UCSD-AML1 (cell line): ENCODE results near the gene HOXB2.

Experiments
- DNase-seq: peaks from one replicate; lab custom pipeline; 2025; ENCODE audit not compliant: unreplicated experiment; lab: John Stamatoyannopoulos, UW

The HOXB2 gene

DNA sequence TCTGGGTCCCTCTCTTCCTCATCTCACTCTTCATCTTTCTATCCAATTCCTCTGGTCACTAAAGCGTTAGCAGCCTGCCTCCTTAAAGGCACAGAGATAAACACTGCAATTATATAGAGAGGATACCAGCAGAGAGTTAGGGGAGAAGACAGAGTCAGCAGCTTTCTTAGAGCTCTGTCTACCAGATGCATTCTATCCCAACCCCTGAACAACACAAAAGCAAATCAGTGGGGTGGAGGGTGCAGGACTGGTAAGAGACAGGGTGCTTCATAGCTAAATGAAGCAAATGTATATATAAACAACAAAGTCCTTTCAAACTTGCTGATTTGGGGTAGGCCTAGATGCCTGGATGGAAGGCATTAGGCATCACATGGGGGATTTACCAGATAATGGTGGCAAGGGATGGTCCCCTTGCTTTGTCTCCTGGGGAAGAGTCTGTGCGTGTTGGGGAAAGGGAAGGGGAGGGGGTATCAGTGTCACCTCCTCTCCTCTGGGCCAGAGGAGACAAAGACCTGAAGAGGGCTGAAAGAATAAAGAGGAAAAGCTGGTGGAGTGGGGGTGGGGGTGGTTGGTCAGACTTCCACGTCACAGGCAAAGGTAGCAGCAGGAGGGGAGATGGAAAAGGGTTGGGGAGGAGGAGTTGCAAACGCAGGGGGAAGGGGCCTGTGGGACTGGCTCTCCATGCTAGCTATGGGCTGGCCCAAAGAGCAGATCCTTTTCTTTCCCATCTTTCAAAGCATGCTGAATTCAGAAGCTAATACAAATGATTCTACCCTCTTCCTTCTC, 21.2 kb upstream of the HOXB2 start:
- no peak for DNase-seq

DNA sequence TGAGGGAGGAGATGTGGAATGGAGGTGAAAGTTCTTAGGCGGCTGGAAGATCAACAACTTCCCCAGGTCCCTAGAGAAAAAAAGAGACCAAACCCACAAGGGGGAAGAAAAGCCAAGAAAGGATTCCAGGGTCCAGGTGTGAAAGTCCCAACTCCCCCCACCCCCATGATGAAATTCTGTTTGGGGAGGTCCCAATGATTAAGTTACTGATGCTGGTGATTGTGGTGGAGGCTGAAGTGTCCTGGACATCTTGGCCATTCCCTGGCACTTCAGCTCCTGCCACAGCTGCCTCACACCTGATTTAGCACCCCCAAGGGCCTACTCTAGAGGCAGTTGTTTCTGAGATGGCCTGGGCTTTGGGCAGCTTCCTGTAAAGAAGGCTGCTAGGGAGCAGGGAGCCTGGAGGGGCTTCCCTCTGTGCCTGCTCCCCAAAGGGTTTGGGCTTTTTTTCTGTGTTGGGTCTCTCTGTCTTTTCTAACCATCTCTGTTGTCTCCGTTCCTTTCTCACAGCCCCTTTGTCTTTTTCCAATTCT, 20.2 kb upstream of the HOXB2 start:
- DNase-seq, result no peak

DNA sequence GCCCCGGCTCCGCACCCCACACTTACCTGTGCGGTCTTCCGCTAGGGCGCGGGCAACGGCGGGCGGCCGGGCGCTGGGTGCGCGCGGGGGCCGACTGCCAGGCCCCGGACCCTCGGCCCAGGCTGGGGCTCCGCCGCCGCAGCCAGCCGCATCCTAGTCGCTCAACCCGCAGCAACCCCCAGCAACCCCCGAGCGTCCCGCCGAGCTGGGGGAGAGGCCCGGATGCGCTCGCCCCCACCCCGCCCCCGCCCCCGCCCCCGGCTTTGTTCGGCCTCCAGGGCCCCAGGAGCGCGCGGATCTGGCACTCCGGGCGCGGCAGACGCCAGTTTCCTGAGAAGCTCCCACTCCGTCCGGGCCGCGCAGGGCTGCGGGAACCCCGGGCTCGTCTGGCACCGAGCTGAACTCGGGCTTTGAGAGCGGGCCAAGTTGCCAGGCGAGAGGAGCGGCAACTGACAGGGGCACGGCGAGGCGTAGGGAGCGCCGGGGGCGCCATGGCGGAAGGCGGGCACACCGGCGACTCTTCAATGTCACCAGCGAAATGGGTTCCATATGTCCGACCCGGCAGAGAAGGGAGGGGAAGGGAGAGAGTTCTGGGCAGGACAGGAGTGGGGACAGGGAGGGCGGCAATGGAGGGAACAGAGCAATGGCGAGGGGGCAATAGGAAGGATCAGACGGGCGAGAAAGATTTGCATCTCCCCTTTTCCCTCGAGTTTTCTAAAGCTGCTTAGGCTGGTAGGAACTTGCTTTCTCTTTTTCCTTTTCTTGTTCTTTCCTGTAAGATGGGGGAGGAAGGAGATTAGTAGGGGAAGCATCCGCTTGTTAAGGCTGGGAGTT, 19.5 kb upstream of the HOXB2 start:
- DNase-seq, result no peak

DNA sequence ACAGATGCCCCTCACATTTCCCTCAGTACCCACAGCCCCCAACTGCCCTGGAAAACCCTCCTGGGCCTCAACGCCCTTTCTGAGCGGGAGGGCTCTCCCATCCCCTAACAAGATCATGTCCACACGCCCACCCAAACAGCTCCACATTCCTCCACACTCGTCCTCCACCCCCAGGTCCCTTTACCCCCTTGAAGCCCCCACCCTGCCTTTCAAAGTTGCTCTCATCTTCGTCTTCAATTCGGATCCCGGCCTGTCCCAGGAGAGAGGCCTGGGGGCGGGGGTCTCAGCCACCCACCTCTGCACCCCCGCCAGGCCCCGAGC, 18.9 kb upstream of the HOXB2 start:
- no peak for DNase-seq

DNA sequence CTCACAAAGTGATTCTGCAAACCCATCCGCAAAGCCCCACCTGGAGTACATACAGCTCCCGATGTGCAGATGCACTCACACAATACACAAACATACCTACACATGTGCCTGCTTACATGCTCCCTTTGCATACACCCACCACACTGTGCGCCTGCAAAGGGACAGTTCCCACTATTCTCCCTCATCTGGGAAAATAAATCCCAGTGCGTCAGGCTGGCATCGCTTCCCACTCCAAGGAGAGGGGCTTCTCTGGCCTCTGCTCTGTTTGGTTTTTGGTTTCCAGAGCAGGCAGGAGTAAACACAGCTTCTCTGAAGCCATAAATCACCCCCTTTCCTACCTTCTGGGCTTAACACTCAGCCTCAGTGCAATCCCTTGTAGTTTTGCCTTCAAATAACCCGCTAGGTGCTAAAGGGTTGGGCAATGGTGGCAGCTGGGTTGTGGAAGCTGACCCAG, 18.5 kb upstream of the HOXB2 start:
- DNase-seq, result no peak

DNA sequence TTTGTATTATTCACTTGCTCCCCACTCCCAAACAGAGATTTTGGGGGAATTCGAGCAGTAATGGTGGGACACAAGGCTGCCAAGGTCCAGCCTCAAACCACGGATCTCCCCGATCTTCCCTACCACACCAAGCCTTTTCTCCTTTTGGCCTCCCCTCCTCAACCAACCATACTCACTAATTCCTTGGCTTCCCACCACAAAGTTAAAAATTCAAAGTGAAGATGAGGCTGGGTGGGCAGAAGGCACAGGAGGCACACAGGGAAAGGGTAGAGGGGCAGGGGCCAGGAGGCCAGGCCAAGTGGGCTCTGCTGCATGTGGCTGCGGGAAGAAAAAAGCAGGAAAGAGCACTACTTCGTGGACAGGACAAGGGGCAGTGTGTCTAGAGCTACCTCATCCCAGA, 18.0 kb upstream of the HOXB2 start:
- no peak for DNase-seq

DNA sequence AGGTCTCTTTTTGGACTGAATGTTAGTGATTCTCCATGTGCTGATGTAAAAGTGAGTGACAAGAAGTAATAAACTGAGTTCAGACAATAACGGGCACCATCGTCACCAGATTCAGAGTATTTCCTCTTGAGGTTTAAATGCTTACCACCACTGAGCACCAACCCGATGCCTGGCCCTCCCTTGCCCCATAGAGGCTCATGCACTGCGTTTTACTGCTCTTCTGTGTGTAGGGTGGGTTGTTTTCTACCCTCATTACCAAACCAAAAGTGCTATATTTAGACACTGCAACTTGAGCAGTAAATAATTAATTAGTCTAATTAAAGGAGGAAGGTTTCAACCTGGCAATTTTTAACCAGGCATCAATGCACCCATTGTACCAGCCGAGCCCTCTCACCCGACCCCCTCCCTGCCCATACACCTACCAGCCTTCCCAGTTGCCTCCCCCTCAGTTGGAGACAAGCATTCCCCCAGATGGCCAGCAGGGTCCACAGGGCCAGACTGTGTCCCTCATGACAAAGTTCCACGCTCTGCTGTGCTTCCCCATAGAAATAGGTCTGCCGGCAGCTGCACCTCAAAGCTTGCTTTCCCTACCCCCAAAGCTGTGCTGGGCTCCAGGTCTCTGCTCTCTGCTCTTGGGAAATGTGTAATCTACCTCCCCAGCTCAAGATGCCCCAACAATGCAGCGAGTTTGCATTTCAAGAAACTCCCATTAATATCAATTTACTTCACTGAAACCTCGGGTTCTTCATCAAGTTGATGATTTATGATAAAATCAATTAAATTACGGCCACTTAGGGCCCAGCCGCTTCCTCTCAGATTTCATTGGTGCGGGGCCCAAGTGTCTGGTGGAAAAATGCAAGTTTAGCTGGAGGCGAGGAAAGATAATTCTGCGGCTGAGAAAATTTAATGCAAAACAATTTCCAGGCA, 17.2 kb upstream of the HOXB2 start:
- no peak for DNase-seq

DNA sequence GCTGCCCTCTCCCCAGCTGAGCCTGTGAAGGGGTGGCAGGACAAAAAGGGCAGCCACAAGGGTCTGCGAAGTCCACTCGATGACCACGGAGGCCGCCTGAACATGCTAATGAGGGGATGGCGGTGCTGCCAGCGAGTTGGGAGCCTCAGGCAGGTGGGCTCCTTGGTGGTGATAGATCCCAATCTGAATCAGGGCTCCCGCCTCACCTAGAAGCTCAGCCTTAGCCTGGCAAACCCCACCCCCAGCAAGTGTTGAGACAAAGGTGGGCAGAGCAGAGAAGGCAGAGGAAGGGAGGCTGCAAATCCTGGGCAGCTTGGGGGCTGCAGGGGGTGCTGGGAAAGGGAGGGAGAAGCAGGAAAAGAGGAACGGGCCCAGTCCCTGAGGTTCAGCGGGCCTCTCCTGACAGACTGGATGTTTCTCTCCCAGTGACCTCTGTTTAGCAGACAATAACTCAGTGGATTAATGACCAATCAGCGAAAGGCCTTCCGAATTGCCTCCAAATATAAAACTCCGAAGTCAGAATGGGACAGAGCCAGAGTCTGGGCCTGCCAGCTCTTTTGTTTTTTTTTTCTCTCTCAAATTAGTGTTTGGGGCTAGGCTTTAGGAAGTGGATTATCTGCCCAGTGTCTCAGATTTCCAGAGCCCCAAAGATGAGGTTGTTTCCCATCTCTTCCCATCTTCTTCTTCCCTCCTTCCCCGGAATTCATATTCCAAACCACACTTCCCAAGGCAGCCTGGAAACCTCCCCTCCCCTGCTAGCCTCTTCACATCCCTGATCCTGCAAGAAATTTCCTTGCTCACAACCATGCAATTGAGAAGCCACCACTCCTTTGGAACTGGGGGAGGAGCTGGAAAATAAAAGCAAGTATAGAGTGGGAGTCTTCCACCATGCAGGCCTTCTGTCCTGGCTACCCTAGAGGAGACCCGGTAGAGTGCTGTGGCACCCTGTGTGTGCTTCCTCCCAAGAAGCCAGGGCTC, 15.2 kb upstream of the HOXB2 start:
- DNase-seq, result no peak

DNA sequence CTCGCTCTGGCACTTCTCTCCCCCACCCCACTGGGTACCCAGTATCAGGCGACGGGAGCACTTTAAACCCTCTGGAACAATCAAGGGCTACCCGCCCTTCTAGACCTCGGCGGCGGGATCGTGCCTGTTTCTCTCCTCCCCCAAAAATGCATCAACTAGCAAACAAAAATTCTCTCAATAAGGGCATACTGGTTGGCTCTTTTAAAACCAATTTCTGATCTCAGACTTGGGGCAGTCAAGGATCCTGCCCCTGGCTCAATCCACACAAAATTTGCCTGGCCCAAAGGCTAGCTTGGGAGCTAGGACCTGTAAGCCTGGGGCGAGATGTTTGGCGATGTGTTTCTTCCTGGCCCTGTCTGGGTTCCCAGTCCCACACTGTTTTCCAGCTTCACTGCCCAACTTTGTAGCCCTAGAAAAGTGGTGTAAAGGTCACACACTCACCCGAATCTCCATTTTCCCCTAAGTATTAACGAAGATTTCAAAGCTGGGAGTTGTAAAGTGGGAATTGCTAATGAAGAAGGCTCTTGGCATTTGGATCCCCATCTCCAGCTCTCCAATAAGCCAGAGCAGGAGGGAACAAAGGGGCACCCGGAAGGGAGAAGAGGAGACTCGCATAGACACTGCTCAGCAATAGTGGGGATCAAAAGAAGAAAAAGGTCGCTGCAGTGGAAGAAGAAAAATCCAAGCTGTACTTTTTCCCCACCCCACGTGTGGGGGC, 14.4 kb upstream of the HOXB2 start:
- no peak for DNase-seq

DNA sequence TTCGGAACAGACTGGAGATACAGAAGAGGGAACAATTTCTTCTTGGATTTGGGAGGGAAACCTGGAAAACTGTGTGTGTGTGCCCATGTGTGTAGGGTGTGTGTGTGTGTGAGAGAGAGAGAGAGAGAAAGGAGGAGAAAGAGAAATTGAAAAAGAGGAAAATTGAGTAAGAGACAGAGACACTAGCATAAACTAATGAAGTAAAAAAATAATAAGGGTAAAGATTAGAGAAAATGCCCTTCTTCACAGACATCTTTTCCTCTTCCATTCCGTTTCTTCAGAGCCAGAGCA, 13.9 kb upstream of the HOXB2 start:
- no peak for DNase-seq

DNA sequence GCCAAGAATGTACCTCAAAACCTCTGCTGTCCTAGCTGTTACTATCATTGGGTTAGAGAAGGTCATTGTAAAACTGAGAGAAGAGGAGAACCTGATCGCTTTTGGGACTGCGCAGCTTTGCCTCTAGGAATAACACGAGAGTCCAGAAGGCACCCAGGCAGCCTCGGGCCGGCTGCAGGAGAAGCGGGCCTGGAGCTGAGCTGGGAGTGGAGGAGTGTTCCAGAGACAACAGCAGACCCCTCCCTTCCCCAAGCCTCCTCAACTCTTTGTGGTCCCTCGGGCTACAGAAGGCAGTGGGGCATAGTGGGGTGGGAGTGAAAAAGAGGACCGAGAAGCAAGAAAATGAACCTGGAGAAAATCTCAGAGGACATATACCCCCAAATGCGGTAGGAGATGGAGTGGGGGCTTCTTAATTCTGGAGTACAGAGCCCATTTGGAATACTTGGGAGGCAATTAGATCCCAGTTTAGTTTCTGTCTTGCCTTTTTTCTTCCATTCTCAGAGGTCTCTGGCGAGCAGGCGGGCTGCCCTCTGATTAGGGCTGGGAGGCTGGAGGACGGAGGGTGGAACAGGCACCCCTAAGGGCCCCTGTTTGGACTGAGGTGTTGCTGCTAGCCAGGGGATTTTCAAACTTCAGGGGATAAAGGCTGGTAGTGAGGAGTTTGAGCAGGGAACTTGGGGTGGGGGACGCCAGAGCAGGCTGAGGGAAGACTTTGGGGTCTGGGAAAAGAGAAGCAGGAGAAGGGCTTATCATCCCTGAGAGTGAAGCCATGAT, 13.3 kb upstream of the HOXB2 start:
- DNase-seq, result no peak

DNA sequence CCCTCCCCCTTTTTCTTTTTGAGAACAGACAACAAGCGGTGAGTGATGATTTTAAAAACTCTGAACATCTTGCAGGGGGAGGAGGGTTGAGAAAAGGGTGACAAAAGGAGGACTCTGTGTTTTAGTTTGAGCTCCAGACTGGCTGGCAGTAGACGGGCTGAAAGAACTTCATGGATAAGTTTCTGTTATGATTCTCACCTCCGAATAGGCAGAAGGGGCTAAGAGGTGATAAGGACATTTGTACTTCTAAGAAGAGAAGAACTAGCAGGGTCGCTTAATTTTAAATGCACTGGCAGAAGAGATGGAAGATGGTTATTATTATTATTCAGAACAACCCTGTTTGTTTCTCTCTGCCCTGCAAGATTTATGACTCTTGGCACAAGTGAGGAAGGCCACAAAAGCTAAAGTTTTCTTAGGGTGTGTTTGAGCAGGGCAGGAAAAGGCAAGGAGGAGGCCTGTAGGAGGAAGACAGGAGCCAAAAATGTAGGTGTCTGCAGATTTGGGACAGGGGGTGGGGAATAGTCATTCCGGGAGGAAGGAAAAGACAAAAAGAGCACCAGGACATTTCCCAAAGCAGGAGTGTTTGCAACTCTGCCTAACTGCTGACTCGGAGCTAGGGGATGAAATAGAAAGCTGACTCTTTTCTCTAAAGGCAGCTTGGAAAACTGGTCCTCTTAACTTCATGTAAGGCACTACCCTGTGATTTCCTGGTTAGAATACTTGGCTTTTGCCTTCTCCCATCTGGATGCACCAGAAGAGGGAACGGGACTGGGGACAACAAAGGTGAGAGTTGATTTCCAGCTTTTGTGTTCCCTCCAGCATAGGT, 11.9 kb upstream of the HOXB2 start:
- no peak for DNase-seq

DNA sequence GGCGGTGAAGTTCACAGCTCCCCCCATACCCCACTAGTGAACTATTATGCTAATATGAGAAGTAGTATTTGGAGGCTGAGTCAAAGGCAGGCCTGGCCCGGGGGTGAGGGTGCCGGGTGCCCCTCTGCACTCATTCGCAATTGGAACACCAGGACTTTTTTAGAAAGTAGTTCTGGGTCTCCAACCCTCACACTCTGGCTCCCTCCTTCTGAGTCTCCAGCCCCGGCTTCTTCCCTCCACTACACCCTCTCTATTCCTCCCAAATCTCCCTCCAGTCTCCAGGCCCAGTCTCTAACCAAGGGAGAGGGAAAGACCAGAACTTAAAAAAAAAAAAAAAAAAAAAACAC, 11.3 kb upstream of the HOXB2 start:
- DNase-seq, result no peak

DNA sequence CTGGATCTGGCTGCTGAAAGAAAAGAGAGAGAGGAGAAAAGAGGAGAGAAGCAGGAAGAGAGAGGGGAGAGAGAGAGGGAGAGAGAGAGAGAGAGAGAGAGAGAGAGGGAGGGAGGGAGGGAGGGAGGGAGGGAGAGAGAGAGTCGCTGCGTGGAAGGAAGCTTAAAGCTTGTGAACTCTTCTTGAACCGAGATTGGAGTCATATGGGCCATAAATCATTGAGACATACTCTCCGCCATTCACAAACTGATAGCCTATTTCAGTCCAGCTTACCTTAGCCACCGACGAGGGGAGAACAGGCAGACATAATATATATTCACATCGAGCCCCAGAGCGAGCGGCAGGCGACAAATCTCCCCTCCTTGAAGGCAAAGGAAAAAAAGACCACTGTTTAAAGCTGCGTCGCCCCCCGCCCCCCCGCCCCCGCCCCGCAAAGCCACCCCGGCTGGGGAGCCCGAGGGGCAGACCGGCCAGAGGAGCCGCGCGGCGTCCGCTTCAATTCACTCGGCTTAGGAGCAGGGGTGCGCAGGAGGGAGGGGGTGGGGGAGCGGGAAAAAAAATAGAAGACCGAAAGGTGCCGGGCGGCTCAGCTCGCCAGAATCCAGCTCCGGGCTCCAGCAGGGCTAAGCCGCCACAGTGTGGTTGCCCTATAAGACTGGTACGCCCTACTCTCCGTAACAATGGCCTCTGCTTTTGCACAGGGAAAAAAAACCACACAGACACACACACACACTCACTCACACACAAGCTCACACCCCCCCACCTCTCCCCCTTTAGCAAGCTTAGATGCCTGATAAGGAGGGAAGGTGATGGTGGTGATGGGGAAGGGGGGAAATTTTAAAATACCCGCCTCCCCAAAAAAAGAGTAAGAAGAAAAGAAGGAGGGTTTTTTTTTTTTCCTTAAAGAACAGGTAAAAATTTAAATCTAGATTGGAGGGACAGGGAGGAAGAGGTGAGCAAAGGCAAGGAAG, 10.6 kb upstream of the HOXB2 start:
- no peak for DNase-seq

DNA sequence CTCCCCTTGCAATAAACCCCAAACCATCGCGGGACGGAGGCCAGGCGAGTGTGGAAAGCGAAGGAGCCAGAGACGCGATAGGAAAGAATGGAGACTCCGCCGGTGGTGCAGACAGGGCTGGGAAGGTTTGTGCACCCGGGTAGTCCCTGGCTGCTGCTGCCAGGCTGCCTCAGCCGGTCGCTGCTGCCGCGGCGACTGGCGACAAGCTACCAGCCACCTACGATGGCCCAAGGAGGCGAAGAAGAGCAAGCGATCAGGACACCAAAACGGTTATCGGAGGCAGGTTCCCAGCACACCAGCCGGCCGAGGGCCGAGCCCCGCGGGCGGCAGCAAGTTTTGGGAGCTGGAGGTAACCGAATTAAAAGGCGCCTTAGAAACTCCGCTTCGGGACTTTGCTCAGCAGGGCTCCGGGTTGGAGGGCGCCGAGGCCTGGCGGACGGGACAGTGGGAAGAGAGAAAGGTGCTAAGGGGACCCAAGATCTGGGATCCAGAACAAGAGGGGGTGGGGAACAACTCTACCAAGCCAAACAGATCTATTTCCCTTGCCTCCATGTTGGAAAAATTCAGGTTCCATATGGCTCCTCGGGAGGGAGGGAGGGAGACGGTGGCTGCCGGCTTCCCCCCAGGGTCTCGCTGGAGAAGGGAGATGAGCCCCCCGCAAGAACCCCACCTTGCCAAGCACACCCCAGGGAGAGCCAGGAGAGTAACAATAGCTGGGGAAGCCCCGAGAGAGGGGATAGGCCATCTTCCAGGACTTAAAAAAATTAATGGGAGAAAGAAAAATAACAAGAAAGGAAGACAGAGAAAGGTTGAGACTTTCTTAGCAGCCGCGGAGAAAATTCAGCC, 9.7 kb upstream of the HOXB2 start:
- DNase-seq, result no peak

DNA sequence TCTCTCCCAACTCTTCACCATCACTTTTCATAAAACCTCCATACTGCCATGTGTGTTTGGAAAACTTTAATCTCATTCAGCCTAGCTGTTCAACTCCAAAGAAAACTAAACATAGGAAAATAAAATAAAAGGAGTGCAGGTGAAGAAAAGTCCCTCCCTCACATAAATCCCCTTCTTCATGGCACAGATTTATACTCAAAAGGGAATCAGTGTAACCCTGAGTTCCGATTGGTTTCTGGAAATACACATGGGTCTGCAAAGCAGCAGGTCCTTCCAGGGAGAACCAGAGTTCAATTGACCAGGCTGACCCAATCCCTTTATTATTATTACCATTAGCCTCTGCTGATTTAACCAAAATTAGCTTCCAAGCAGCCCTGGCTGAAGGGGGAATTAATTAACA, 8.9 kb upstream of the HOXB2 start:
- no peak for DNase-seq
